Measurements from ENCODE around the gene RFX5.

RFX5 gene

GRCh38 chr1:151384584-151384983 lies 37.5 kb upstream of the RFX5 start:
- Histone ChIP-seq H3K36me3 (ENCODE audit: control insufficient read depth, insufficient read depth, low read length) (no peaks in the 10 kb centered on the region), H3K27me3 (replicated peaks; ENCODE audit: control insufficient read depth, insufficient read depth, low read length) (no peaks in the 10 kb centered on the region), H3K4me3 (replicated peaks; ENCODE audit: low read depth, low read length) (no peak overlapping the region)
- DNase-seq (ENCODE audit: extremely low read depth, insufficient read length) = no peak
- no peak for TF ChIP-seq CTCF (IDR thresholded peaks at IDR 0.05; ENCODE audit: insufficient read depth, low read length, poor library complexity, severe bottlenecking)

- Histone ChIP-seq H3K27me3 (replicated peaks; ENCODE audit: control insufficient read depth, insufficient read depth, low read length) (no peaks in the 10 kb centered on the region), H3K36me3 (ENCODE audit: control insufficient read depth, insufficient read depth, low read length) (no peaks in the 10 kb centered on the region), H3K4me3 (replicated peaks; ENCODE audit: low read depth, low read length) (no peak overlapping the region)
- no peak for TF ChIP-seq CTCF (IDR thresholded peaks at IDR 0.05; ENCODE audit: insufficient read depth, low read length, poor library complexity, severe bottlenecking)
- DNase-seq (ENCODE audit: extremely low read depth, insufficient read length) = no peak
Observed at GRCh38 chr1:151377150-151377884, 30.3 kb upstream of the RFX5 start.

- Histone ChIP-seq H3K4me3 (replicated peaks; ENCODE audit: low read depth, low read length) (no peak overlapping the region), H3K27me3 (replicated peaks; ENCODE audit: control insufficient read depth, insufficient read depth, low read length) (no peaks in the 10 kb centered on the region), H3K36me3 (ENCODE audit: control insufficient read depth, insufficient read depth, low read length) (no peaks in the 10 kb centered on the region)
- TF ChIP-seq CTCF (IDR thresholded peaks at IDR 0.05; ENCODE audit: insufficient read depth, low read length, poor library complexity, severe bottlenecking) = no peak
- DNase-seq (ENCODE audit: extremely low read depth, insufficient read length) = no peak
Observed at GRCh38 chr1:151373196-151373595, 26.1 kb upstream of the RFX5 start.

- Histone ChIP-seq H3K36me3 (ENCODE audit: control insufficient read depth, insufficient read depth, low read length) (no peaks in the 10 kb centered on the region), H3K4me3 (replicated peaks; ENCODE audit: low read depth, low read length) (no peak within 1 kb of the TSS), H3K27me3 (replicated peaks; ENCODE audit: control insufficient read depth, insufficient read depth, low read length) (no peaks in the 10 kb centered on the region)
- TF ChIP-seq CTCF (IDR thresholded peaks at IDR 0.05; ENCODE audit: insufficient read depth, low read length, poor library complexity, severe bottlenecking) = no peak
- no peak for DNase-seq (ENCODE audit: extremely low read depth, insufficient read length)
Observed at GRCh38 chr1:151372058-151372934, 25.2 kb upstream of the RFX5 start, which contains the start of gene SELENBP1. Gene SELENBP1, minus strand, starts transcription at chr1:151372705. Its CDS starts 64 bp downstream, at chr1:151372641.

GRCh38 chr1:151371370-151372057 lies 24.5 kb upstream of the RFX5 start:
- TF ChIP-seq CTCF (IDR thresholded peaks at IDR 0.05; ENCODE audit: insufficient read depth, low read length, poor library complexity, severe bottlenecking) = no peak
- no peak overlapping the region for H3K4me3 ChIP-seq (replicated peaks; ENCODE audit: low read depth, low read length)
- H3K36me3 ChIP-seq (ENCODE audit: control insufficient read depth, insufficient read depth, low read length) = no peaks in the 10 kb centered on the region
- DNase-seq (ENCODE audit: extremely low read depth, insufficient read length) = no peak
- no peaks in the 10 kb centered on the region for H3K27me3 ChIP-seq (replicated peaks; ENCODE audit: control insufficient read depth, insufficient read depth, low read length)
